Measurements from ENCODE around the gene HPS1. TPM values are rescaled to one million over a fixed set of nuclear protein-coding genes. Genes with fewer than 3 reads are reported as not detected.

HPS1 gene
- total and polyA plus RNA-seq, 2 of the 4 experiments (the other 2 are of a cell fraction), result 14.0 to 55.2 TPM

GRCh38 chr10:98382691-98383101 is 64.0 kb downstream of the HPS1 start:
- 90% methylated on average over 2 of the region's 5 CpGs; no CpG with 5 or more reads in 1 of the 2 experiments for WGBS, 2 experiments (ENCODE audit: extremely low coverage in 2 of 2, insufficient read length in 1 of 2)
- peak; percentile 47 for DNase-seq
- BruUV-seq (replicated peaks), result no TSS peak
- Histone ChIP-seq H2AK5ac (ENCODE audit: low read depth, low read length) (peak overlapping the region; percentile 74), H3K9me3 (ENCODE audit: control insufficient read depth, insufficient read depth, low read length) (no peaks in the 10 kb centered on the region), H3K9ac (ENCODE audit: low read depth, low read length) (no peak overlapping the region), H2AK9ac (replicated peaks; ENCODE audit: low read depth, low read length, poor library complexity) (peak overlapping the region; percentile 17), H2BK120ac (ENCODE audit: low read depth, low read length) (peak overlapping the region; percentile 61), H4K91ac (ENCODE audit: insufficient read depth, low read depth, low read length) (peak overlapping the region; percentile 58), H3K14ac (replicated peaks; ENCODE audit: low read depth, low read length) (peak overlapping the region; percentile 32), H4K5ac (ENCODE audit: low read depth, low read length) (peak overlapping the region; percentile 49), H3K36me3 (ENCODE audit: control insufficient read depth, insufficient read depth, low read length) (peaks cover 12% of the 10 kb centered on the region; the same call in 1 of the 2 replicates), H4K8ac (ENCODE audit: low read depth in 2 of 2, low read length in 2 of 2) (peak overlapping the region; percentile 57 to 66; a peak in 3 of 4 replicates), H3K4me2 (ENCODE audit: low read depth, low read length) (no peak overlapping the region), H3K27me3 (ENCODE audit: control insufficient read depth, insufficient read depth, low read length) (no peaks in the 10 kb centered on the region), H3K9me1 (ENCODE audit: insufficient read depth, low read length) (peaks cover 19% of the 10 kb centered on the region; the same call in 1 of the 2 replicates), H2BK20ac (ENCODE audit: low read depth, low read length) (peak overlapping the region; percentile 58), H2BK5ac (ENCODE audit: low read depth, low read length, poor library complexity, severe bottlenecking) (peak overlapping the region; percentile 85), H3K23ac (ENCODE audit: low read depth, low read length) (no peak overlapping the region), H3K4ac (ENCODE audit: low read depth, low read length) (peak overlapping the region; percentile 80), H3K4me1 (ENCODE audit: control insufficient read depth, insufficient read depth, low read length) (peaks cover 27% of the 10 kb centered on the region), H3K18ac (ENCODE audit: low read depth, low read length) (peak overlapping the region; percentile 74), H3K79me1 (ENCODE audit: low read depth in 1 of 2, low read length in 2 of 2) (peaks cover 0 to 4% of the 10 kb centered on the region in 2 experiments; a peak in 1 of 4 replicates), H3K4me3 (ENCODE audit: insufficient read depth, low read depth, low read length) (no peak overlapping the region), H2AFZ (replicated peaks; ENCODE audit: low read length, poor library complexity) (peak overlapping the region; percentile 50), H3K27ac (ENCODE audit: insufficient read depth, low read length) (peak overlapping the region; percentile 61; the same call in 1 of the 2 replicates), H2BK15ac (ENCODE audit: low read depth, low read length) (peak overlapping the region; percentile 67; the same call in 1 of the 3 replicates), H3K56ac (ENCODE audit: extremely low read depth, insufficient read depth, low read length) (no peak overlapping the region), H4K20me1 (ENCODE audit: insufficient read depth, low read length) (no peaks in the 10 kb centered on the region)
- intact Hi-C loops (cut with micrococcal nuclease) (no loop called here), in situ Hi-C loops (cut with MboI; ENCODE audit: low sequenced_read_pairs) (no loop called here), dilution Hi-C loops (cut with HindIII; ENCODE audit: low sequenced_read_pairs, unreplicated experiment) (no loop called here)
- peak; percentile 8 for ATAC-seq (ENCODE audit: low read depth)
- CTCF ChIA-PET, result interaction anchor here (0.6 kb wide), 1 partner anchor 43 kb away, joined by 3 read pairs; no protein-coding TSS in a partner anchor
- POLR2A ChIA-PET (ENCODE audit: unreplicated experiment), result no interaction called here
- no peak for TF ChIP-seq USF2 (IDR thresholded peaks at IDR 0.05; ENCODE audit: low read depth, low read length)
- TF ChIP-seq NFE2L2 (IDR thresholded peaks at IDR 0.05; ENCODE audit: low read depth, low read length), result no peak
- TF ChIP-seq RAD21 (IDR thresholded peaks at IDR 0.05; ENCODE audit: low read length), result no peak
- peak; percentile 59 for TF ChIP-seq CEBPB (IDR thresholded peaks at IDR 0.05; ENCODE audit: low read depth, low read length)
- no peak for TF ChIP-seq MAFK (IDR thresholded peaks at IDR 0.05; ENCODE audit: low read depth, low read length)
- no peak for TF ChIP-seq RCOR1 (IDR thresholded peaks at IDR 0.05; ENCODE audit: insufficient replicate concordance, low read length)
- TF ChIP-seq MAZ (IDR thresholded peaks at IDR 0.05; ENCODE audit: borderline replicate concordance, low read depth, low read length), result no peak
- no peak for TF ChIP-seq CHD1 (IDR thresholded peaks at IDR 0.05; ENCODE audit: low read depth, low read length)

Data from IMR-90 (cell line).